PC-9 (cell line): ENCODE measurements around the gene KATNB1. TPM values are rescaled to one million over a fixed set of nuclear protein-coding genes. Genes with fewer than 3 reads are reported as not detected.

Experiments used
- BruUV-seq: library from RNA; stranded (reverse); fragments of 400-500 nt; replicated peaks from 2 replicates; lab custom pipeline; 2021; lab: Mats Ljungman, UMichigan
- CTCF ChIA-PET: fragments of 300-600 bp; sonication (Branson Sonifier 250); formaldehyde crosslinking; loops from one replicate; lab custom pipeline; 2022; ENCODE audit warnings: antibody characterized with exemption; lab: Charles Lee
- POLR2A ChIA-PET: fragments of 300-600 bp; sonication (Branson Sonifier 250); formaldehyde crosslinking; loops from one replicate; lab custom pipeline; 2022; ENCODE audit warnings: antibody characterized with exemption; ENCODE audit not compliant: unreplicated experiment; lab: Charles Lee
- DNase-seq, 2 experiments: peaks; one replicate each; pipeline versions ENCODE4 v3.0.0 to v3.0.0-alpha.2; 2015 to 2022; ENCODE audit warnings: mixed read lengths in 1 of 2
- H2AFZ ChIP-seq: fragments of 200-600 bp; sonication (generic); 2 replicates; pipeline ENCODE4 v1.8.1; 2017; ENCODE audit warnings: antibody characterized with exemption
- H3F3A ChIP-seq: fragments of 200-600 bp; sonication (generic); 2 replicates; pipeline ENCODE4 v1.8.1; 2017; ENCODE audit warnings: antibody characterized with exemption, mild to moderate bottlenecking, low read depth; ENCODE audit not compliant: insufficient read depth
- H3K27ac ChIP-seq: fragments of 200-600 bp; sonication (generic); 2 replicates; pipeline ENCODE4 v1.6.1; 2016; ENCODE audit warnings: mixed run types
- H3K27me3 ChIP-seq: fragments of 200-600 bp; sonication (generic); 2 replicates; pipeline ENCODE4 v1.6.1; 2016; ENCODE audit warnings: low read depth, mixed run types; ENCODE audit not compliant: insufficient read depth
- H3K36me3 ChIP-seq: fragments of 200-600 bp; sonication (generic); 2 replicates; pipeline ENCODE4 v1.6.1; 2016; ENCODE audit warnings: low read depth, mixed run types
- H3K4me1 ChIP-seq: fragments of 200-600 bp; sonication (generic); replicated peaks from 2 replicates; pipeline ENCODE4 v1.6.1; 2016; ENCODE audit warnings: mixed run types; ENCODE audit not compliant: insufficient read depth
- H3K4me2 ChIP-seq: fragments of 200-600 bp; sonication (generic); 2 replicates; pipeline ENCODE4 v1.6.1; 2017; ENCODE audit warnings: mixed run types
- H3K4me3 ChIP-seq: fragments of 200-600 bp; sonication (generic); 2 replicates; pipeline ENCODE4 v1.6.1; 2016; ENCODE audit warnings: mixed run types
- H3K79me2 ChIP-seq: fragments of 200-600 bp; sonication (generic); 2 replicates; pipeline ENCODE4 v1.6.1; 2017; ENCODE audit warnings: low read depth, mixed run types
- H3K9me2 ChIP-seq: fragments of 200-600 bp; sonication (generic); 2 replicates; pipeline ENCODE4 v1.8.1; 2017; ENCODE audit warnings: mild to moderate bottlenecking; ENCODE audit not compliant: insufficient read depth
- H3K9me3 ChIP-seq: fragments of 200-600 bp; sonication (generic); 2 replicates; pipeline ENCODE4 v1.8.1; 2016; ENCODE audit warnings: low read depth; ENCODE audit not compliant: insufficient read depth
- H4K20me1 ChIP-seq: fragments of 200-600 bp; sonication (generic); 2 replicates; pipeline ENCODE4 v1.8.1; 2017; ENCODE audit not compliant: insufficient read depth
- EZH2 ChIP-seq: fragments of 200-600 bp; sonication (generic); IDR thresholded peaks from 2 replicates; pipeline ENCODE4 v1.8.0; 2017; ENCODE audit warnings: antibody characterized with exemption, low read depth
- intact Hi-C: fragments of 100-400 bp; cut with micrococcal nuclease; formaldehyde crosslinking; loops from one replicate; pipeline ENCODE4 v1.10.0; 2022; ENCODE audit not compliant: unreplicated experiment
- total RNA-seq: library from RNA; stranded (reverse); gene quantifications from 2 replicates; pipeline ENCODE4 v1.2.3, GENCODE V29; 2021
- TF ChIP-seq, protein P1 (sequence below): fragments of 200-600 bp; sonication (generic); conservative IDR thresholded peaks from 2 replicates; pipeline ENCODE4 v1.6.1; 2017; ENCODE audit warnings: mixed run types, antibody characterized with exemption, mild to moderate bottlenecking, moderate library complexity

Gene KATNB1
- total RNA-seq, 1 experiment from 2014 or later = 27.7 TPM

DNA sequence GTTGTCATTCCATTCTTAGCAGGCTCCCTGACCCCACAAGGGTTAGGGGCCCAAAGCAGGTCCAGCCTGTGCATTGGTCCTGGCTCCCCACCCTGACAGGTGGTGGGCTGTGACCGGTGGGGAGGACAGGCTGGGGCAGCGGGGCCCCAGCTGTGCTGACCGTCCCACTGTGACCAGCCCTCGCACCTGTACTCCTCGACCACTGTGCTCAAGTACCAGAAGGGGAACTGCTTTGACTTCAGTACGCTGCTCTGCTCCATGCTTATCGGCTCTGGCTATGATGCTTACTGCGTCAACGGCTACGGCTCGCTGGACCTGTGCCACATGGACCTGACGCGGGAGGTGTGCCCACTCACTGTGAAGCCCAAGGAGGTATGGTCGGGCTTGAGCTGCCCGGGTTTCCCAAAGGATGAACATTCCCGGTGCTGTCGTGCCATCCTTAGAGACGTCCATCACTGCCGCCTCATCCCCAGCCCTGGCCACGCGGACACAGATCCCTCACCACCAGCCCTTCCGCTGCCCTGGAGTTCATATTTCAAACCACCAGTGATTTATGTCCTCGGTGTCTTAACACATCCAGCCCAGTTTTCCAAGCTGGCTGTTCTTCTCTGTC is 33.7 kb upstream of the KATNB1 start:
- no peak overlapping the region for H3K27ac ChIP-seq
- intact Hi-C loops = loop anchor here (2.0 kb wide), 1 partner anchor 63 kb away; no protein-coding TSS in a partner anchor
- H3K27me3 ChIP-seq = no peaks in the 10 kb centered on the region
- H3K9me3 ChIP-seq = no peaks in the 10 kb centered on the region
- TF ChIP-seq, protein P1, sequence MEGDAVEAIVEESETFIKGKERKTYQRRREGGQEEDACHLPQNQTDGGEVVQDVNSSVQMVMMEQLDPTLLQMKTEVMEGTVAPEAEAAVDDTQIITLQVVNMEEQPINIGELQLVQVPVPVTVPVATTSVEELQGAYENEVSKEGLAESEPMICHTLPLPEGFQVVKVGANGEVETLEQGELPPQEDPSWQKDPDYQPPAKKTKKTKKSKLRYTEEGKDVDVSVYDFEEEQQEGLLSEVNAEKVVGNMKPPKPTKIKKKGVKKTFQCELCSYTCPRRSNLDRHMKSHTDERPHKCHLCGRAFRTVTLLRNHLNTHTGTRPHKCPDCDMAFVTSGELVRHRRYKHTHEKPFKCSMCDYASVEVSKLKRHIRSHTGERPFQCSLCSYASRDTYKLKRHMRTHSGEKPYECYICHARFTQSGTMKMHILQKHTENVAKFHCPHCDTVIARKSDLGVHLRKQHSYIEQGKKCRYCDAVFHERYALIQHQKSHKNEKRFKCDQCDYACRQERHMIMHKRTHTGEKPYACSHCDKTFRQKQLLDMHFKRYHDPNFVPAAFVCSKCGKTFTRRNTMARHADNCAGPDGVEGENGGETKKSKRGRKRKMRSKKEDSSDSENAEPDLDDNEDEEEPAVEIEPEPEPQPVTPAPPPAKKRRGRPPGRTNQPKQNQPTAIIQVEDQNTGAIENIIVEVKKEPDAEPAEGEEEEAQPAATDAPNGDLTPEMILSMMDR = no peak
- TF ChIP-seq EZH2 = no peak
- no peaks in the 10 kb centered on the region for H3K36me3 ChIP-seq
- CTCF ChIA-PET = no interaction called here
- no peak overlapping the region for H3K4me2 ChIP-seq
- no TSS peak for BruUV-seq
- H3K79me2 ChIP-seq = no peaks in the 10 kb centered on the region
- H3F3A ChIP-seq = no peaks in the 10 kb centered on the region
- POLR2A ChIA-PET = interaction anchor here (0.6 kb wide), 1 partner anchor 73 kb away, joined by 4 read pairs; the partner anchor contains the start of gene ADGRG1
- H3K4me1 ChIP-seq = no peaks in the 10 kb centered on the region
- H4K20me1 ChIP-seq = no peaks in the 10 kb centered on the region
- H3K4me3 ChIP-seq = no peak overlapping the region
- H2AFZ ChIP-seq = no peak overlapping the region
- no peaks in the 10 kb centered on the region for H3K9me2 ChIP-seq
- DNase-seq = no peak

- no peak overlapping the region for H3K4me2 ChIP-seq
- ChIA-PET POLR2A (no interaction called here), CTCF (no interaction called here)
- intact Hi-C loops = no loop called here
- H3K79me2 ChIP-seq = no peaks in the 10 kb centered on the region
- no peaks in the 10 kb centered on the region for H4K20me1 ChIP-seq
- DNase-seq = no peak
- no peak for TF ChIP-seq EZH2
- TF ChIP-seq, protein P1 = no peak
- no peak overlapping the region for H3K4me3 ChIP-seq
- H2AFZ ChIP-seq = no peak overlapping the region
- no TSS peak for BruUV-seq
- H3K9me3 ChIP-seq = no peaks in the 10 kb centered on the region
- H3K4me1 ChIP-seq = no peaks in the 10 kb centered on the region
- H3K9me2 ChIP-seq = no peaks in the 10 kb centered on the region
- H3F3A ChIP-seq = no peaks in the 10 kb centered on the region
- no peaks in the 10 kb centered on the region for H3K36me3 ChIP-seq
- no peak overlapping the region for H3K27ac ChIP-seq
- H3K27me3 ChIP-seq = no peaks in the 10 kb centered on the region
Measured at GRCh38 chr16:57703416-57704010, 32.1 kb upstream of the KATNB1 start.

- H3K4me3 ChIP-seq = no peak overlapping the region
- H4K20me1 ChIP-seq = no peaks in the 10 kb centered on the region
- no peak overlapping the region for H2AFZ ChIP-seq
- ChIA-PET POLR2A (no interaction called here), CTCF (interaction anchor here (0.7 kb wide), 1 partner anchor 20 kb away, joined by 4 read pairs; no protein-coding TSS in a partner anchor)
- BruUV-seq = no TSS peak
- DNase-seq = no peak
- no peaks in the 10 kb centered on the region for H3K27me3 ChIP-seq
- H3K36me3 ChIP-seq = no peaks in the 10 kb centered on the region
- intact Hi-C loops = no loop called here
- no peak overlapping the region for H3K4me2 ChIP-seq
- no peaks in the 10 kb centered on the region for H3F3A ChIP-seq
- H3K27ac ChIP-seq = no peak overlapping the region
- no peak for TF ChIP-seq EZH2
- TF ChIP-seq, protein P1 = no peak
- H3K79me2 ChIP-seq = no peaks in the 10 kb centered on the region
- no peaks in the 10 kb centered on the region for H3K9me3 ChIP-seq
- H3K9me2 ChIP-seq = no peaks in the 10 kb centered on the region
- H3K4me1 ChIP-seq = no peaks in the 10 kb centered on the region
Measured at GRCh38 chr16:57704011-57704904, 31.3 kb upstream of the KATNB1 start.
